HEK293T (cell line): ENCODE data around the gene THAP7.

ENCODE experiments used
- CTCF ChIA-PET: fragments of 350-600 bp; formaldehyde crosslinking; extraction: SDS; loops from one replicate; lab custom pipeline; 2021; ENCODE audit warnings: antibody characterized with exemption, inconsistent platforms; lab: Yijun Ruan, JAX
- POLR2A ChIA-PET: fragments of 350-600 bp; formaldehyde crosslinking; extraction: SDS; loops from one replicate; lab custom pipeline; 2020; ENCODE audit warnings: antibody characterized with exemption, inconsistent platforms; lab: Yijun Ruan, JAX
- DNase-seq: peaks from one replicate; pipeline ENCODE4 v3.0.0; 2012; ENCODE audit warnings: mixed read lengths; ENCODE audit errors: extremely low spot score
- ARNT ChIP-seq: fragments of 450-650 bp; IDR thresholded peaks from 2 replicates; pipeline ENCODE4 v1.6.1; 2017; ENCODE audit warnings: mild to moderate bottlenecking
- BHLHE40 ChIP-seq: fragments of 450-650 bp; IDR thresholded peaks from 2 replicates; pipeline ENCODE4 v1.6.1; 2016; ENCODE audit warnings: mild to moderate bottlenecking, moderate library complexity, borderline replicate concordance
- CTBP1 ChIP-seq: fragments of 450-650 bp; IDR thresholded peaks from 2 replicates; pipeline ENCODE4 v1.6.1; 2016; ENCODE audit warnings: borderline replicate concordance
- ELF4 ChIP-seq: fragments of 450-650 bp; IDR thresholded peaks from 2 replicates; pipeline ENCODE4 v1.6.1; 2017; ENCODE audit warnings: antibody characterized with exemption
- FOXA1 ChIP-seq: fragments of 450-650 bp; IDR thresholded peaks from 2 replicates; pipeline ENCODE4 v1.6.1; 2016; ENCODE audit warnings: mild to moderate bottlenecking
- FOXK2 ChIP-seq: fragments of 450-650 bp; IDR thresholded peaks from 2 replicates; pipeline ENCODE4 v1.6.1; 2016; ENCODE audit warnings: mild to moderate bottlenecking
- FOXM1 ChIP-seq: fragments of 450-650 bp; IDR thresholded peaks from 2 replicates; pipeline ENCODE4 v1.6.1; 2017; ENCODE audit warnings: mild to moderate bottlenecking, borderline replicate concordance
- HDGF ChIP-seq: fragments of 450-650 bp; IDR thresholded peaks from 2 replicates; pipeline ENCODE4 v1.6.1; 2017; ENCODE audit warnings: antibody characterized with exemption, borderline replicate concordance
- L3MBTL2 ChIP-seq: fragments of 450-650 bp; conservative IDR thresholded peaks from 2 replicates; pipeline ENCODE4 v1.6.1; 2016; ENCODE audit warnings: mild to moderate bottlenecking
- LEF1 ChIP-seq: fragments of 450-650 bp; IDR thresholded peaks from 2 replicates; pipeline ENCODE4 v1.6.1; 2017; ENCODE audit warnings: mild to moderate bottlenecking, borderline replicate concordance
- NFRKB ChIP-seq: fragments of 450-650 bp; IDR thresholded peaks from 2 replicates; pipeline ENCODE4 v1.6.1; 2016; ENCODE audit warnings: mild to moderate bottlenecking, moderate library complexity
- PKNOX1 ChIP-seq: fragments of 450-650 bp; IDR thresholded peaks from 2 replicates; pipeline ENCODE4 v1.6.1; 2016
- SP1 ChIP-seq: fragments of 450-650 bp; IDR thresholded peaks from 2 replicates; pipeline ENCODE4 v1.6.1; 2017
- SUZ12 ChIP-seq: fragments of 450-650 bp; IDR thresholded peaks from 2 replicates; pipeline ENCODE4 v1.6.1; 2016; ENCODE audit warnings: mild to moderate bottlenecking
- TARDBP ChIP-seq: fragments of 450-650 bp; IDR thresholded peaks from 2 replicates; pipeline ENCODE4 v1.6.1; 2016
- ZNF384 ChIP-seq: fragments of 450-650 bp; IDR thresholded peaks from 2 replicates; pipeline ENCODE4 v1.6.1; 2016

THAP7 gene

GRCh38 chr22:20998411-20999336 is 3.2 kb downstream of the THAP7 start:
- TF ChIP-seq FOXA1 (no peak), FOXK2 (no peak), FOXM1 (no peak), NFRKB (no peak), ZNF384 (no peak), SP1 (no peak), ARNT (no peak), PKNOX1 (no peak), L3MBTL2 (no peak), SUZ12 (no peak)
- ChIA-PET CTCF (interaction anchor here (1.6 kb wide), 1 partner anchor 104 kb away, joined by 5 read pairs; no protein-coding TSS in a partner anchor), POLR2A (interaction anchor here (0.8 to 8.9 kb wide), 10 partner anchors 9 to 113 kb away, joined by 4 to 121 read pairs (median 4); partner anchors contain the start of genes LRRC74B and LZTR1)
- no peak for DNase-seq

GRCh38 chr22:20997536-20998257 is 4.2 kb downstream of the THAP7 start:
- TF ChIP-seq HDGF (no peak), ZNF384 (no peak), L3MBTL2 (no peak), SUZ12 (no peak)
- ChIA-PET POLR2A (interaction anchor here (0.7 to 8.9 kb wide), 5 partner anchors 8 to 112 kb away, joined by 3 to 121 read pairs (median 8); partner anchors contain the start of gene LZTR1), CTCF (interaction anchor here (1.6 kb wide), 1 partner anchor 105 kb away, joined by 5 read pairs; no protein-coding TSS in a partner anchor)
- no peak for DNase-seq

- POLR2A ChIA-PET = interaction anchor here (0.7 to 8.9 kb wide), 2 partner anchors 9 to 15 kb away, joined by 3 to 121 read pairs; partner anchors contain the start of gene LZTR1
- TF ChIP-seq ELF4 (0 out of 2 replicates have a peak, but pooled peaks have one; percentile 16), FOXK2 (no peak), SP1 (no peak)
- CTCF ChIA-PET = no interaction called here
- DNase-seq = no peak
Observed at GRCh38 chr22:20996598-20997535, 5.1 kb downstream of the THAP7 start.

GRCh38 chr22:20996031-20996410 is 5.9 kb downstream of the THAP7 start:
- TF ChIP-seq SP1 (no peak), FOXA1 (no peak), LEF1 (no peak), NFRKB (no peak), L3MBTL2 (no peak), ZNF384 (no peak), SUZ12 (no peak), CTBP1 (no peak), ELF4 (no peak), BHLHE40 (no peak), PKNOX1 (no peak), HDGF (no peak), TARDBP (no peak), FOXM1 (no peak), ARNT (no peak), FOXK2 (no peak)
- POLR2A ChIA-PET = interaction anchor here (8.9 kb wide), 1 partner anchor 15 kb away, joined by 121 read pairs; the partner anchor contains the start of gene LZTR1
- CTCF ChIA-PET = no interaction called here
- DNase-seq = no peak

- DNase-seq = no peak
- CTCF ChIA-PET = no interaction called here
- no peak for TF ChIP-seq ZNF384
- TF ChIP-seq FOXK2 = no peak
- no peak for TF ChIP-seq FOXM1
- TF ChIP-seq SP1 = no peak
- TF ChIP-seq FOXA1 = no peak
- no peak for TF ChIP-seq ARNT
- no peak for TF ChIP-seq NFRKB
- no peak for TF ChIP-seq HDGF
- no peak for TF ChIP-seq LEF1
- TF ChIP-seq BHLHE40 = no peak
- no peak for TF ChIP-seq ELF4
- TF ChIP-seq PKNOX1 = no peak
- no peak for TF ChIP-seq TARDBP
- no peak for TF ChIP-seq CTBP1
- TF ChIP-seq L3MBTL2 = no peak
- TF ChIP-seq SUZ12 = no peak
- POLR2A ChIA-PET = interaction anchor here (8.9 kb wide), 1 partner anchor 14 kb away, joined by 121 read pairs; the partner anchor contains the start of gene LZTR1
Observed at GRCh38 chr22:20995329-20996030, 6.4 kb downstream of the THAP7 start.
